NCI-H526 (cell line): ENCODE results near the gene OR52D1.

Source experiments
- DNase-seq, 2 experiments: peaks; one replicate each; lab custom pipeline; 2025; lab: John Stamatoyannopoulos, UW

Gene OR52D1

DNA sequence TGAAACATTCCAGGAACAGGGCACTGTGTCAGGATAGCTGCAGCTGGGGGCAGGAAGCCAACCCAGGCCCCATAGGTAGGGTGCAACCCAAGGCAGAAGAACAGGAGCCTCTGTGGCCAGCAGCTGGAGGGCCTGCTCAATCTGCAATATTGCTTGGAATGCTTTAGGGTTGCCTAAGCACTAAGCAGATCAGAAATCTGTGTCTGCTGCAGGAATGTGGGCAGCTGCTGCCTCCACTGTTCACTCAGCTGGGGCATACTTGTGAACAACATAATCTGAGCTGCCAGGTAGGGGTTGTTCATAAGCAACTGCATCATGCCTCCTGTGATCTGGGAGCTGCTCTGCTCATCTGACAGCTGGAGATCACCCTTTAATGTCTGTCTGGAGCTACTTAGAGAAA lies 26.4 kb downstream of the OR52D1 start:
- no peak for DNase-seq

DNA sequence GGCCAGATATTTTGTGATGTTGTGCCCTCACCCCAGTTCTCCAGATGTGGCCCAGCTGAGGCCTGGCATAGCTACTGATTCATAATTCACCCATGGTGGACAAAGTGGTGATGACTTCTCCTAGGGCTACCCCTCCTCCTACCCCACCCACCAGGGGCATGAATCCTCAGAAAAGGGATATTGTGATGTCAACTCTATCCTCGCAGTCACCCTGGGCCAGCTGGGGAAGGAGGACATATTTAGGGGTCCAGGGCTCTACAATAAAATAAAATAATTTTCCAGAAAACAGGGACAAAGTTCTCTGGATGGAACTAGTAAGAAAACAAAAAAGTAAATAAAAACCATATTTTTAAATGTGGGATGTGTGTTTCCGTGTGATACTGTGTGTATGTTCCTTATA lies 28.1 kb downstream of the OR52D1 start, which contains the start of gene UBQLNL:
TSS of gene UBQLNL (minus strand) at position 101 of the 400 bp plus-strand sequence. CDS start 258 bp downstream, outside the sequence.
- DNase-seq, result no peak

DNA sequence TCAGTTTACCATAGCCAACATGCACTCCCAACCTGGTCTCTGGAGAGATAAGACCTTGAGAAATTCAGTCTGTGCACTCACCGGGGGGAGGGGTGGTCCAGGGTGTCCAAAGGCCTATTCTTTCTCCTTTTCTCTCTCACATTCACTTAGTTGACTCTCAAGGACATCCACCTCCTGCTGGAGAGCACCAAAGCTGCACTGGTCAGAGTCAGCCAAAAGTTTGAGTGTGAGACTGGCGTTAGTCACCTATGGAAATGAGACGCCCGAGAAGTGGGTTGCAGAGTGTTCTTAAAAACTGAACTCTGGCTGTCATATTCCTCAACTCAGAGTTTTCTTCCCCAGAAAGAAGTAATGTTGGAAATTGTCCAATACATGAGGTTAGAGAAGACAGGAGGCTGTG lies 33.1 kb downstream of the OR52D1 start:
- no peak for DNase-seq

DNA sequence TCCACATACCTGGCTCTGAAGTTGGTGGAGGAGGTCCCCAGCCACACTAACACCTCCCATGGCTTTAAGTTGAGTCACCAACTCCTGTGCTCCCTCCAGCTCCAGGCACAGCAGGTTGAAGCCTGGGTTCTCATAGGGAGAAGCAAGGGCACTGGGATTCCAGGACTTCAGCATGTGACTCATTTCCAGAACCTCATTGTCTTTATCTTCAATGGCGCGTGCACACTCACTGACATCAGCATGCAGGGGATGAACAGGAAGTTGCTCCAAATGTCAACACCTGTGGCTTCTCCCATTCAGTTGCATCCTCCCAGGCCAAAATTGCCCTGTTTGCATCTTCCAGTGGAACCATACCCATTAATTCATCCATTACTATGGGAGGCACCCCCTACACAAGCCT lies 33.8 kb downstream of the OR52D1 start:
- no peak for DNase-seq

DNA sequence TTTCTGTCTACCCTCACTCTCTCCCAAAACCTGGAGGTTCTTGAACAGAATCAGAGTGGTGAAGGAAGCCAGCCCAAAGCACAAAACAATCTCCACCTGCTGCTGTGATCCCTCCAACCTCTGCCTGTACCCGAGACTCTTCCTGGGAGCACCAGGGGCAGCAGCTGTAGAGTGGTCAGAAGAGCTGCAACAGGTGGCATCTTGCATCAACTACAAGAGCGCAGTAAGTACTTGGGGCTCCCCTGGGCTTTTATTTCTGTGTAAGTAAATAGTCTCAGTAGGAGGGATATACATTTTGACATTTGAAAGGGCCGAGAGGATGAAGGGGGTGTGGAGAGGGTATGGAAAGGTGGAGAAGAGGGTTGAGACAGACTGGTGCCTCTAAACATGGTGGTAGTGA lies 36.3 kb downstream of the OR52D1 start:
- DNase-seq, result no peak

DNA sequence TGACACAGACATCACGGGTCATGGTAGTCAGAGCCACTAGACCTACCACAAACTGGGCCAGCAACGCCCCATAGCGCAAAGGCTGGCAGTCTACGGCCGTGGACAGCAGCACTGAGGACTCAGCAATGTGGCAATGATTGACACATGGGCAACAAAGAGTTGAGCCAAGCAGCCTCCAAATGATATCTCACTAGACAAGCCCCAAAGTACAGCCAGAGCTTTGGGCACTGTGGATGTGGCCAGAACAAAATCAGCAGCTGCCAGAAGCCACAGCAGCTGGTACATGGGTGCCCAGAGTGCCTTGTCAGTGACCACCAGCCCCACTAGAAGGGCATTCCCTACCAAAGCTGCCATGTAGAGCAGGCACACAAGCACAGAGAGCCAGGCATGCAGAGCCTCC lies 39.2 kb downstream of the OR52D1 start:
- DNase-seq, result no peak

DNA sequence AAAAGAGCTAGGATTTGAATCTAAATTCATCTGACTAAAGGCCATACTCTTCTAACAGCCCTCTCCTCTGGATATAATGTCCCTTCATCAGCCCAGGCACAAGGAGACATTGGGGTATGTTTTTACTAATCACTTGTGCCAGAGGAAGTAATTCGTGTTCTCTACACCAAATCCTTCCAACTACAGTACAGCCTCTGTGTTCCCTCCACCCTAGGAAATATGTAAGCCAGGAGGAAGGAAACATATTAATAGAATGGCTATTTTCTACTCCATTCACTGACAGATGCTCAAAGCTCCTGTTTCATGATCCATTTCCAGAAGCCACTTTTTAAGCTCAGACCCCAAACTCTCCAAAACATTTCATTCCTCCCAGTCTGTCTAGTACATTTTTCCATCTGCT lies 40.0 kb downstream of the OR52D1 start:
- no peak for DNase-seq

DNA sequence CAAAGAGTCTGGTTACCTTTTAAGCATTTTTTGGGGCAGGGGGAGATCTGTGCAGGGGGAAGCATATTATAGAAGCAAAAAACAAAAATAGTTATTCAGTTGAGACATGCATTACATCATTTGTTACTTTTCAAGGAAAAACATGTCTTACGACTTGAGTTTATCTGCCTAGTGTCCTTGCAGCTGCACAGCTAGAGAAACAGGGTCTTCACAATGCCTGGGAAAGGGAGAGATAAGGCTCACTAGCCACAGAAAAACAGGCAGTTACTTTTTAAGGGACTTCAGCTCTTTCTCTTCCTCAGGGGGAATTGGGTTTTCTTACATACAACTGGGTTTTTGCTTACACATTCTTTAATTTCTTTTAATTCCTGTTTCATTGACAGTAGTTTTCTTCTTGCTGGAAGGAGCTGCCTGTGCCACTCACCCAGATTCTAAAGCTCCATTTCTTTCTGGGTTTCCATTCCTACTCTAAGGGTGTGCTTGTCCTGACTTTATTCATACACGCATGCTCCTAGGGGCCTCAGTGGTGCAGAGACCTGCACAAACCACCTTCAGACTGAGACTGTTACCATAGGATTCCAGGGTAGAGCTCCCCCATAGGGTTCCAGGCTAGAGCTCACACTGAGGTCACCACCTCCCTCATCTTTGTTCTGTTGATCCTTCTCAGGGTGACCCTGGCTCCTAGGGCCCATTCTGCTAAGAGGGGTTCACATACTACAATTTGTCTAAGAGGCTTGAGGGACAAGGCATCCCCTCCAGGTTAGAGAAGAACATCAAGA lies 42.8 kb downstream of the OR52D1 start:
- DNase-seq, result no peak

DNA sequence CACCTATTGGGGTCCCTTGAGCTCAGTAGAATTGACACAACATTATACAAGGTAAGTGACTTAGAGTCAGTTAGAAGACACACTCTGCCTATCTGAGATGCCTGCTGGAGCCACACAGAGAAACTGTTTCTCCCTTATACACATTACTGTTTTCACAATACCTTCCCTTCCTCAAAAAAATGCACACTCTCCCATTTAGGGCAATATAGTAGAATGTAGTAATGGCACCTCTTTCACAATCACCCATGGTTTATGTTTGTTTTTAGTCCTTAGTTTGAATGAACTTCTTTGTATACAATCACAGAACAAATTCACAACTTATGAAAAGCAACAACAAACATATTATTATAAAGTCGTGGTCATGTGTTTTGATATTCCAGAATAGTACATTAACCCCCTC lies 45.6 kb downstream of the OR52D1 start:
- DNase-seq, result no peak

DNA sequence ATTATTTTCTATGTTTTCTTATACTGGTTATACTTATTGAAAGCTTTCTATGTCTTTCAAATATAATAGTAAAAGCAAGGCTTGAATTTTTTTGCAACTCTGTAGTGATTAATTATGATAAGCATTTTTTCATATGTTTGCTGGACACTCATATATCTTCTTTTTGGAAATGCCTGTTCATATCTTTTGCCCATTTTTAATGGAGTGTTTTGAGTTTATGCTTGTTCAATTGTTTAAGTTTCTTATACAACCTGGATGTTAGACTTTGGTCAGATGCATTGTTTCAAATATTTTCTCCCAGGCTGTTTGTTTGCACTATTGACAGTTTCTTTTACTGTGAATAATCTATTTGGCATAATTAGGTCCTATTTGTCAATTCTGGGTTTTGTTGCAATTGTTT lies 48.0 kb downstream of the OR52D1 start:
- no peak for DNase-seq
